WI38 (cell line): ENCODE data around the gene NPY.

Experiments used
- H3K4me3 ChIP-seq: 2 replicates; pipeline ENCODE4 v1.5.1; 2011; ENCODE audit warnings: low read depth, mild to moderate bottlenecking, control low read depth, low read length
- TF ChIP-seq, protein P1 (sequence below): IDR thresholded peaks from 2 replicates; pipeline ENCODE4 v1.5.1; 2012; ENCODE audit warnings: low read depth, mild to moderate bottlenecking, control low read depth, low read length

Gene NPY

GRCh38 chr7:24291271-24291670, 7.3 kb downstream of the NPY start:
- H3K4me3 ChIP-seq: no peak overlapping the region
- TF ChIP-seq, protein P1, sequence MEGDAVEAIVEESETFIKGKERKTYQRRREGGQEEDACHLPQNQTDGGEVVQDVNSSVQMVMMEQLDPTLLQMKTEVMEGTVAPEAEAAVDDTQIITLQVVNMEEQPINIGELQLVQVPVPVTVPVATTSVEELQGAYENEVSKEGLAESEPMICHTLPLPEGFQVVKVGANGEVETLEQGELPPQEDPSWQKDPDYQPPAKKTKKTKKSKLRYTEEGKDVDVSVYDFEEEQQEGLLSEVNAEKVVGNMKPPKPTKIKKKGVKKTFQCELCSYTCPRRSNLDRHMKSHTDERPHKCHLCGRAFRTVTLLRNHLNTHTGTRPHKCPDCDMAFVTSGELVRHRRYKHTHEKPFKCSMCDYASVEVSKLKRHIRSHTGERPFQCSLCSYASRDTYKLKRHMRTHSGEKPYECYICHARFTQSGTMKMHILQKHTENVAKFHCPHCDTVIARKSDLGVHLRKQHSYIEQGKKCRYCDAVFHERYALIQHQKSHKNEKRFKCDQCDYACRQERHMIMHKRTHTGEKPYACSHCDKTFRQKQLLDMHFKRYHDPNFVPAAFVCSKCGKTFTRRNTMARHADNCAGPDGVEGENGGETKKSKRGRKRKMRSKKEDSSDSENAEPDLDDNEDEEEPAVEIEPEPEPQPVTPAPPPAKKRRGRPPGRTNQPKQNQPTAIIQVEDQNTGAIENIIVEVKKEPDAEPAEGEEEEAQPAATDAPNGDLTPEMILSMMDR: no peak

- no peak overlapping the region for H3K4me3 ChIP-seq
- TF ChIP-seq, protein P1: no peak
Measured at GRCh38 chr7:24297362-24297761, 13.4 kb downstream of the NPY start.

- H3K4me3 ChIP-seq: no peak overlapping the region
Measured at GRCh38 chr7:24298696-24299095, 14.7 kb downstream of the NPY start.

DNA sequence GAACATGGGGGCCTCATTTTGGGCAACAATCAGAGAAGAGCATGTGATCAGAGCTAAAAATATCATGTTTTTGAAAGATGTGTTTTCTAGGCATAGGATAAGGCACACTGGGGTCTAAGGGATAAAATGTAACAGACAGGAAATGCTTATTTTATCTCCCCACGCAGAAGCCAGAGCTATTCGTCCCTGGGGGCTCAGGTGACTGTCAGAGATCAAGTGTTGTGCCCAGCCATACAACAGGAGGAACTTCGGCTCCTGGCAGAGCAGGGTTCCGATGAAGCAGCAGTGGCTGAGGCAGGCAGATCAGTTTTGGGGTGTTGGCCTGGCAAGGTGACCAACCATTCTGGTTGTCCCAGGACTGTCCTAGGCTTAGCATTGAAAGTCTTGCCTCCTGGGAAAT, 15.2 kb downstream of the NPY start:
- H3K4me3 ChIP-seq: no peak overlapping the region
- TF ChIP-seq, protein P1: no peak

More at GRCh38 chr7:24298696-24299095, 14.7 kb downstream of the NPY start:
- TF ChIP-seq, protein P1: no peak

GRCh38 chr7:24301703-24302102, 17.7 kb downstream of the NPY start:
- H3K4me3 ChIP-seq: no peak overlapping the region
- TF ChIP-seq, protein P1: no peak

DNA sequence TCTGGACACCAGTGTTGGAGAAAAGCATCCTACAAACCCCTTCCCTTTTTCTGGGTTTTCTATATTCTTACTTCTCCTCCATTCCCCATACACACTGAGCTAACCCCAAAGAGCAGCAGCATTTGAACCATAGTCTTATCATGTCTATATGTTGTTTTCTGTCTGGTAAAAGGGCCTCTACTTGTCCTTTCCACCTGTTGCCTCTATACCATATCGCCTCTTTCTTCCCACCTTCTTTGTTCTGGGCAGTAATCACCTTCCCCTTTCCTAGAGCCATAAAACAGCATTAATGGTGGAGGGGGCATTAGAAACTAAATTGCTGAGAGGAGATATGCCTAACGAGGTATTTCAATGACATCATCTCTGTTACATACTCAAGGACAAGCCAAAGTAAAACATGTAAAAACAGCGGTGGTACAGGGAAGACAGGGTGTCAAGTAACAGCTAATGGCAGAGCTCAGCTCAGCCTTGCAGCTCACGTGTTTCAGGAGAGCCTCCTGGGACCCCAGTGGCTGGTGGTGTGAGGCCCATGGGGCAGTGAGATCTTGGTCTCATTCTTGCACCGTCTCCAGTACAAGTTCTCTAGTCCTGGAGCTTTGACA, 20.6 kb downstream of the NPY start:
- TF ChIP-seq, protein P1: no peak
- H3K4me3 ChIP-seq: no peak overlapping the region

DNA sequence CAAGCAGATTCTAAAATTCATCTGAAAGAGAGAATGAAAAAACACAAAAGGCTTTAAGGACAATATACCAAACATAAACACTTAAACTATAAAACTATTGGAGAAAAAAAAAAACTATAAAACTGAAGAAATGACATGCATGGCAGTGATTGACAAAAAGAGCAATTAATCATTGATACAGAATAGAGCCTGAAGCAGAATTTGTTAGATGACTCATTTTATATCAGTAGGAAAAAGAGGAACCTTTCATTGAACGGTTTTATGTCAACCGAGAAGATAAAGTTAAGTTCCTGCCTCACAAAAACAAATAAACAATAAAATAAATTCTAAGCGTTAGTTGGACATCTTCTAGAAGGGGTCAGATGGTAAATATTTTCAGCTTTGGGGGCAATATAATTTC, 23.3 kb downstream of the NPY start:
- H3K4me3 ChIP-seq: no peak overlapping the region
- TF ChIP-seq, protein P1: no peak
